H9 (cell line): ENCODE data around the gene SUN2. TPM values are rescaled to one million over a fixed set of nuclear protein-coding genes. Genes with fewer than 3 reads are reported as not detected.

Experiments
- DNase-seq: peaks from one replicate; pipeline ENCODE4 v3.0.0-alpha.2; 2017
- H2AFZ ChIP-seq: one replicate; pipeline ENCODE4 v1.6.1; 2013; ENCODE audit warnings: mild to moderate bottlenecking, low read length, control low read depth, moderate library complexity
- H2AK5ac ChIP-seq: 2 replicates; pipeline ENCODE4 v1.6.1; 2013; ENCODE audit warnings: low read length, control low read depth, mixed read lengths; ENCODE audit not compliant: insufficient read length
- H2BK120ac ChIP-seq: one replicate; pipeline ENCODE4 v1.6.1; 2013; ENCODE audit warnings: low read depth, mild to moderate bottlenecking, low read length, control low read depth, inconsistent platforms; ENCODE audit not compliant: poor library complexity, severe bottlenecking
- H2BK12ac ChIP-seq: 2 replicates; pipeline ENCODE4 v1.6.1; 2013; ENCODE audit warnings: low read length, control low read depth, mixed read lengths, low read depth; ENCODE audit not compliant: insufficient read length
- H2BK15ac ChIP-seq: 2 replicates; pipeline ENCODE4 v1.6.1; 2013; ENCODE audit warnings: low read depth, low read length, control low read depth
- H2BK20ac ChIP-seq: one replicate; pipeline ENCODE4 v1.6.1; 2013; ENCODE audit warnings: low read depth, mild to moderate bottlenecking, low read length, control low read depth, inconsistent platforms; ENCODE audit not compliant: poor library complexity, severe bottlenecking
- H2BK5ac ChIP-seq: 2 replicates; pipeline ENCODE4 v1.6.1; 2013; ENCODE audit warnings: low read length, control low read depth, mixed read lengths; ENCODE audit not compliant: insufficient read length
- H3K14ac ChIP-seq: 2 replicates; pipeline ENCODE4 v1.6.1; 2013; ENCODE audit warnings: low read length, control low read depth; ENCODE audit not compliant: insufficient read depth
- H3K18ac ChIP-seq: 2 replicates; pipeline ENCODE4 v1.6.1; 2013; ENCODE audit warnings: low read depth, mild to moderate bottlenecking, mixed read lengths, low read length, control low read depth; ENCODE audit not compliant: insufficient read length
- H3K23ac ChIP-seq: 2 replicates; pipeline ENCODE4 v1.6.1; 2013; ENCODE audit warnings: low read length, control low read depth, mixed read lengths, low read depth; ENCODE audit not compliant: insufficient read length
- H3K23me2 ChIP-seq: 2 replicates; pipeline ENCODE4 v1.6.1; 2013; ENCODE audit warnings: low read depth, mild to moderate bottlenecking, mixed read lengths, low read length, control low read depth; ENCODE audit not compliant: insufficient read length, poor library complexity, severe bottlenecking
- H3K27ac ChIP-seq: 2 replicates; pipeline ENCODE4 v1.5.1; 2013; ENCODE audit warnings: low read length, control low read depth, mixed read lengths, low read depth; ENCODE audit not compliant: insufficient read length
- H3K27me3 ChIP-seq: 2 replicates; pipeline ENCODE4 v1.6.1; 2013; ENCODE audit warnings: low read length, control low read depth, inconsistent platforms; ENCODE audit not compliant: insufficient read depth
- H3K4ac ChIP-seq: 2 replicates; pipeline ENCODE4 v1.6.1; 2013; ENCODE audit warnings: low read depth, mild to moderate bottlenecking, control low read depth, inconsistent platforms, low read length, moderate library complexity
- H3K4me1 ChIP-seq: 2 replicates; pipeline ENCODE4 v1.6.1; 2013; ENCODE audit warnings: low read length, control low read depth, inconsistent platforms; ENCODE audit not compliant: insufficient read depth
- H3K4me2 ChIP-seq: 2 replicates; pipeline ENCODE4 v1.6.1; 2013; ENCODE audit warnings: low read length, control low read depth, mixed read lengths; ENCODE audit not compliant: insufficient read length, insufficient read depth
- H3K56ac ChIP-seq: 2 replicates; pipeline ENCODE4 v1.6.1; 2013; ENCODE audit warnings: low read depth, mild to moderate bottlenecking, mixed read lengths, low read length, control low read depth; ENCODE audit not compliant: insufficient read length
- H3K79me1 ChIP-seq: 2 replicates; pipeline ENCODE4 v1.6.1; 2013; ENCODE audit warnings: low read depth, mild to moderate bottlenecking, moderate library complexity, low read length, control low read depth, inconsistent platforms; ENCODE audit not compliant: insufficient read depth, poor library complexity, severe bottlenecking
- H3K79me2 ChIP-seq: 2 replicates; pipeline ENCODE4 v1.6.1; 2013; ENCODE audit warnings: low read length, control low read depth, inconsistent platforms; ENCODE audit not compliant: insufficient read depth
- H3K9ac ChIP-seq: 2 replicates; pipeline ENCODE4 v1.6.1; 2013; ENCODE audit warnings: low read length, control low read depth, mixed read lengths; ENCODE audit not compliant: insufficient read length; ENCODE audit errors: extremely low read depth
- H3K9me3 ChIP-seq: one replicate; pipeline ENCODE4 v1.6.1; 2013; ENCODE audit warnings: low read depth, low read length, inconsistent platforms; ENCODE audit not compliant: control insufficient read depth
- H3T11ph ChIP-seq: one replicate; pipeline ENCODE4 v1.6.1; 2013; ENCODE audit warnings: mild to moderate bottlenecking, low read length, control low read depth, inconsistent platforms
- H4K20me1 ChIP-seq: one replicate; pipeline ENCODE4 v1.6.1; 2013; ENCODE audit not compliant: control insufficient read depth, insufficient read length, insufficient read depth
- H4K5ac ChIP-seq: 2 replicates; pipeline ENCODE4 v1.6.1; 2013; ENCODE audit warnings: low read depth, mild to moderate bottlenecking, mixed read lengths, low read length, control low read depth; ENCODE audit not compliant: insufficient read length
- H4K8ac ChIP-seq: replicated peaks from 2 replicates; pipeline ENCODE4 v1.6.1; 2013; ENCODE audit warnings: low read length, control low read depth, mixed read lengths, low read depth; ENCODE audit not compliant: insufficient read length
- H4K91ac ChIP-seq: 2 replicates; pipeline ENCODE4 v1.6.1; 2013; ENCODE audit warnings: low read depth, mild to moderate bottlenecking, moderate library complexity, mixed read lengths, low read length, control low read depth; ENCODE audit not compliant: insufficient read length
- H3K27ac Mint-ChIP-seq, 3 experiments: 2 replicates in 2 of 3; 3 replicates in 1 of 3; pipeline ENCODE4 v1.8.0; 2020 to 2021; ENCODE audit warnings: mixed read lengths in 3 of 3, mild to moderate bottlenecking in 1 of 3, moderate library complexity in 1 of 3
- H3K27me3 Mint-ChIP-seq: 2 replicates; pipeline ENCODE4 v1.8.0; 2021; ENCODE audit warnings: low read depth, mild to moderate bottlenecking, moderate library complexity, mixed read lengths
- H3K36me3 Mint-ChIP-seq, 3 experiments: 2 replicates in 2 of 3; 3 replicates in 1 of 3; pipeline ENCODE4 v1.8.0; 2020 to 2021; ENCODE audit warnings: low read depth in 3 of 3, mixed read lengths in 3 of 3; ENCODE audit not compliant: insufficient read depth in 1 of 3
- H3K4me1 Mint-ChIP-seq, 2 experiments: 2 replicates each; pipeline ENCODE4 v1.8.0; 2020; ENCODE audit warnings: mixed read lengths in 2 of 2
- H3K4me3 Mint-ChIP-seq, 2 experiments: 2 replicates in 1 of 2; 3 replicates in 1 of 2; pipeline ENCODE4 v1.8.0; 2020 to 2021; ENCODE audit warnings: mild to moderate bottlenecking in 2 of 2, mixed read lengths in 2 of 2, moderate library complexity in 1 of 2
- H3K9me3 Mint-ChIP-seq, 2 experiments: 2 replicates in 1 of 2; 3 replicates in 1 of 2; pipeline ENCODE4 v1.8.0; 2020; ENCODE audit warnings: mild to moderate bottlenecking in 2 of 2, mixed read lengths in 2 of 2, moderate library complexity in 1 of 2
- WGBS: extraction: QIAGEN DNeasy Blood & Tissue Kit; methylation state at CpG from one replicate; pipeline ENCODE4 v1.1.7; 2013; ENCODE audit warnings: missing lambda C conversion rate, low lambda C conversion rate, mixed read lengths; ENCODE audit not compliant: insufficient read length; ENCODE audit errors: extremely low coverage; 5-methylcytosine and 5-hydroxymethylcytosine counted together
- total RNA-seq: library from RNA; stranded (reverse); gene quantifications from 2 replicates; pipeline ENCODE4 v1.2.1, GENCODE V29; 2021
- TF ChIP-seq, protein P1 (sequence below): fragments of 200-600 bp; sonication (generic); conservative IDR thresholded peaks from 3 replicates; pipeline ENCODE4 v1.8.0; 2021; ENCODE audit warnings: antibody characterized with exemption, mild to moderate bottlenecking

Gene SUN2
- total RNA-seq, 1 experiment from 2014 or later: 12.0 TPM

DNA sequence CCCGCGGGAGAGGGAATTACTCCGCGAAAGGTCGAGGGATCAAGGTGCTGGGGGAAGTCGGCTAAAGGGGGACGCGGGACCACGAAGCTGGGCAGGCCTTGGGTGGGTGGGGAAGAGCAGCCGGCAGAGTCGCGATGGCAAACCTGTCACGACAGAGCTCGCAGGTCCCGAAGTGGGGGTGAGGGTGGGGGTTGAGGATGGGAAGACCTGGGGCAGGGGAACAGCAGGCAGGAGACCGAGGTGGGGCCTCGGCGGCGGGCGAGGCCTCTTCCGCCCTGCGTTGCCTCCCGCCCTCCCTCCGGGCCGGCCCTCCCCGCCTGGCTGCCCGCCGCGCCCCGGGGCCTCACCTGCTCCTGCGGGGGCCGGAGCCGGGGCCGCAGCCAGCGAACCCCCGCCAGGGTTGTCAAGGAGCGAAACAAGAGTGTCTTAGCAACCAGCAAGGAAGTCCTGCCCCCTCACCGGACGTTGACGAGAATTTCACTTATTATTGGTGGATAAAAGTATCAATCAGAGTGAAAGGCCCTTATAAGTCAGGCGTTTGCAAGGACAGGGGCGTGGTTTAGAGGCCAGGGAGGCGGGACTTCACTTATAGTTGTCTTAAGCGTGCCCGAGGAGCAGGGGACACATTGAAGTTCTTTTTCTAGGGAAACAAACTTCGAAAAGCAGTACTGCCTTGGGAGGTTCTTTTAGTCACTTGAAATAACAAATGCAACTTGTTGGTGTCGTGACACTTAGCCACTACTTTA lies 38.1 kb upstream of the SUN2 start, which contains the start of gene DNAL4:
Gene DNAL4 (minus strand): TSS at position 423 of the 746 bp plus-strand sequence. CDS start 11,412 bp downstream, outside the sequence.
- TF ChIP-seq, protein P1, sequence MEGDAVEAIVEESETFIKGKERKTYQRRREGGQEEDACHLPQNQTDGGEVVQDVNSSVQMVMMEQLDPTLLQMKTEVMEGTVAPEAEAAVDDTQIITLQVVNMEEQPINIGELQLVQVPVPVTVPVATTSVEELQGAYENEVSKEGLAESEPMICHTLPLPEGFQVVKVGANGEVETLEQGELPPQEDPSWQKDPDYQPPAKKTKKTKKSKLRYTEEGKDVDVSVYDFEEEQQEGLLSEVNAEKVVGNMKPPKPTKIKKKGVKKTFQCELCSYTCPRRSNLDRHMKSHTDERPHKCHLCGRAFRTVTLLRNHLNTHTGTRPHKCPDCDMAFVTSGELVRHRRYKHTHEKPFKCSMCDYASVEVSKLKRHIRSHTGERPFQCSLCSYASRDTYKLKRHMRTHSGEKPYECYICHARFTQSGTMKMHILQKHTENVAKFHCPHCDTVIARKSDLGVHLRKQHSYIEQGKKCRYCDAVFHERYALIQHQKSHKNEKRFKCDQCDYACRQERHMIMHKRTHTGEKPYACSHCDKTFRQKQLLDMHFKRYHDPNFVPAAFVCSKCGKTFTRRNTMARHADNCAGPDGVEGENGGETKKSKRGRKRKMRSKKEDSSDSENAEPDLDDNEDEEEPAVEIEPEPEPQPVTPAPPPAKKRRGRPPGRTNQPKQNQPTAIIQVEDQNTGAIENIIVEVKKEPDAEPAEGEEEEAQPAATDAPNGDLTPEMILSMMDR: no peak
- H2AFZ ChIP-seq: no peak within 1 kb of the TSS
- H2BK20ac ChIP-seq: no peak within 1 kb of the TSS
- H3K23me2 ChIP-seq: no peaks in the 10 kb centered on the region
- no CpG with 5 or more reads among the region's 47 CpGs for WGBS
- H4K91ac ChIP-seq: no peak within 1 kb of the TSS
- peak within 1 kb of the TSS; percentile 73 to 92 for H3K4me3 Mint-ChIP-seq
- no peak within 1 kb of the TSS for H2BK5ac ChIP-seq
- no peak within 1 kb of the TSS for H3K4ac ChIP-seq
- H3K9ac ChIP-seq: peak within 1 kb of the TSS; percentile 27
- DNase-seq: peak; percentile 95
- H3K4me1 Mint-ChIP-seq: peaks cover 13 to 21% of the 10 kb centered on the region in 2 experiments
- H2AK5ac ChIP-seq: no peak within 1 kb of the TSS
- no peak within 1 kb of the TSS for H3T11ph ChIP-seq
- no peak within 1 kb of the TSS for H2BK12ac ChIP-seq
- no peak within 1 kb of the TSS for H3K14ac ChIP-seq
- H3K79me1 ChIP-seq: no peaks in the 10 kb centered on the region
- no peaks in the 10 kb centered on the region for H3K27me3 ChIP-seq
- H3K36me3 Mint-ChIP-seq: no peaks in the 10 kb centered on the region
- H3K79me2 ChIP-seq: no peaks in the 10 kb centered on the region
- peak within 1 kb of the TSS; percentile 25 for H3K18ac ChIP-seq
- H3K4me1 ChIP-seq: no peaks in the 10 kb centered on the region
- no peak within 1 kb of the TSS for H3K23ac ChIP-seq
- H3K27me3 Mint-ChIP-seq: peaks cover 35% of the 10 kb centered on the region
- no peak within 1 kb of the TSS for H4K8ac ChIP-seq
- H2BK15ac ChIP-seq: no peak within 1 kb of the TSS
- H4K5ac ChIP-seq: no peak within 1 kb of the TSS
- peak within 1 kb of the TSS in 2 of 3 experiments; percentile 53 to 57; a peak in 3 of 7 replicates for H3K27ac Mint-ChIP-seq
- H3K9me3 Mint-ChIP-seq: no peaks in the 10 kb centered on the region
- H3K27ac ChIP-seq: no peak within 1 kb of the TSS
- peak within 1 kb of the TSS; percentile 66 for H3K4me2 ChIP-seq
- H2BK120ac ChIP-seq: no peak within 1 kb of the TSS
- no peaks in the 10 kb centered on the region for H3K9me3 ChIP-seq
- H3K56ac ChIP-seq: no peak within 1 kb of the TSS
- H4K20me1 ChIP-seq: no peaks in the 10 kb centered on the region
